Mesothelial cell of epicardium (in vitro differentiated cells): ENCODE results near the gene ROBO1. TPM values are rescaled to one million over a fixed set of nuclear protein-coding genes. Genes with fewer than 3 reads are reported as not detected.

Experiments used
- DNase-seq, 2 experiments: peaks; one replicate each; pipeline ENCODE4 v3.0.0; 2021; ENCODE audit warnings: low spot score in 2 of 2; ENCODE audit not compliant: unreplicated experiment in 2 of 2
- H3K27ac Mint-ChIP-seq: 2 replicates; pipeline ENCODE4 v1.8.0; 2021; ENCODE audit warnings: mixed read lengths
- H3K27me3 Mint-ChIP-seq: 2 replicates; pipeline ENCODE4 v1.8.0; 2021; ENCODE audit warnings: low read depth, mixed read lengths
- H3K36me3 Mint-ChIP-seq: 2 replicates; pipeline ENCODE4 v1.8.0; 2021; ENCODE audit warnings: mixed read lengths
- H3K4me1 Mint-ChIP-seq: 2 replicates; pipeline ENCODE4 v1.8.0; 2021; ENCODE audit warnings: mixed read lengths
- H3K4me3 Mint-ChIP-seq: 2 replicates; pipeline ENCODE4 v1.8.0; 2021; ENCODE audit warnings: mild to moderate bottlenecking, moderate library complexity, mixed read lengths
- H3K9me3 Mint-ChIP-seq: 2 replicates; pipeline ENCODE4 v1.8.0; 2021; ENCODE audit warnings: mixed read lengths
- total RNA-seq: library from RNA; stranded (reverse); gene quantifications from 3 replicates; pipeline ENCODE4 v1.2.1, GENCODE V29; 2021
- TF ChIP-seq, protein P1 (sequence below): fragments of 200-600 bp; sonication (generic); IDR thresholded peaks from one replicate; pipeline ENCODE4 v1.5.0; 2021; ENCODE audit warnings: antibody characterized with exemption; ENCODE audit not compliant: unreplicated experiment

ROBO1 gene
- total RNA-seq, 1 donor from 2014 or later: 143 TPM

DNA sequence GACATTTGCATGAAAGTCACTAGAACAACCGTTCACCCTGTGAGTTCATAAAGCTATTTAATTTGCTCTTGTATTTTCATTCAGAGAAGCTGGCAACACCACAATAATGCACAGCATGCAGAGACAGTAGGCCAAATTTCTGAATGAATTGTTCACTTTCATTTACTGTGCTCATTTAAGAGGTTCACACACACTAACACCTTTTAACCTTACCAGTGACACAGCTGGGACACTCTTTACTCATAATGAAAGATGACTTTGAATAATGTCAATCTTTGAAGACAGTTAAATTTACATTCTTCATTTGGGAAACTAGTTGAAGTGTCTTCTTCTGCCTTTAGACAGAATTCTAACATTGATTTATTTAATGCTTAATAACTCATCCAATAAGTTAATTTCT, 95.7 kb downstream of the ROBO1 start:
- Mint-ChIP-seq H3K4me3 (no peak overlapping the region), H3K27me3 (peaks cover 10% of the 10 kb centered on the region), H3K9me3 (no peaks in the 10 kb centered on the region), H3K27ac (no peak overlapping the region), H3K36me3 (no peaks in the 10 kb centered on the region), H3K4me1 (no peaks in the 10 kb centered on the region)
- no peak for DNase-seq
- TF ChIP-seq, protein P1, sequence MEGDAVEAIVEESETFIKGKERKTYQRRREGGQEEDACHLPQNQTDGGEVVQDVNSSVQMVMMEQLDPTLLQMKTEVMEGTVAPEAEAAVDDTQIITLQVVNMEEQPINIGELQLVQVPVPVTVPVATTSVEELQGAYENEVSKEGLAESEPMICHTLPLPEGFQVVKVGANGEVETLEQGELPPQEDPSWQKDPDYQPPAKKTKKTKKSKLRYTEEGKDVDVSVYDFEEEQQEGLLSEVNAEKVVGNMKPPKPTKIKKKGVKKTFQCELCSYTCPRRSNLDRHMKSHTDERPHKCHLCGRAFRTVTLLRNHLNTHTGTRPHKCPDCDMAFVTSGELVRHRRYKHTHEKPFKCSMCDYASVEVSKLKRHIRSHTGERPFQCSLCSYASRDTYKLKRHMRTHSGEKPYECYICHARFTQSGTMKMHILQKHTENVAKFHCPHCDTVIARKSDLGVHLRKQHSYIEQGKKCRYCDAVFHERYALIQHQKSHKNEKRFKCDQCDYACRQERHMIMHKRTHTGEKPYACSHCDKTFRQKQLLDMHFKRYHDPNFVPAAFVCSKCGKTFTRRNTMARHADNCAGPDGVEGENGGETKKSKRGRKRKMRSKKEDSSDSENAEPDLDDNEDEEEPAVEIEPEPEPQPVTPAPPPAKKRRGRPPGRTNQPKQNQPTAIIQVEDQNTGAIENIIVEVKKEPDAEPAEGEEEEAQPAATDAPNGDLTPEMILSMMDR: no peak

DNA sequence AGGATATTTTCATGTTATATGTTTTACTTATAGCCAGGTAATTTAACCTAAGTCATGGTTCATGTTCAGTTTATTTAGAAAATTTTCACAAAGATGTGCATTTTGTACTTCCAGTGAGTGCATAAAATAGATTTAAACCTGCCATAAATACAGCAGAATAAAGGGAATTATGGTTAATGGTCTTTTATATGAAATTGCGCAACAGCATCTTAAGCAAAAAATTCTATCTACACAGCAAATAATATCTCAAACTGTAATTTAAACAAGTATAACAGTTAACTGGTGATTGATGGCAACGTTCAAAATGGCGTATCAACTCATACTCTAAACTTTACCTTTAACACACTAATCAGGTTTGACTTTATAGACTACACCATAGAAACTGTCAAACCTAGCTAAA, 97.6 kb downstream of the ROBO1 start:
- DNase-seq: no peak
- H3K27ac Mint-ChIP-seq: no peak overlapping the region
- H3K4me3 Mint-ChIP-seq: no peak overlapping the region
- peaks cover 10% of the 10 kb centered on the region for H3K27me3 Mint-ChIP-seq
- TF ChIP-seq, protein P1: no peak
- H3K36me3 Mint-ChIP-seq: no peaks in the 10 kb centered on the region
- no peaks in the 10 kb centered on the region for H3K4me1 Mint-ChIP-seq
- no peaks in the 10 kb centered on the region for H3K9me3 Mint-ChIP-seq

DNA sequence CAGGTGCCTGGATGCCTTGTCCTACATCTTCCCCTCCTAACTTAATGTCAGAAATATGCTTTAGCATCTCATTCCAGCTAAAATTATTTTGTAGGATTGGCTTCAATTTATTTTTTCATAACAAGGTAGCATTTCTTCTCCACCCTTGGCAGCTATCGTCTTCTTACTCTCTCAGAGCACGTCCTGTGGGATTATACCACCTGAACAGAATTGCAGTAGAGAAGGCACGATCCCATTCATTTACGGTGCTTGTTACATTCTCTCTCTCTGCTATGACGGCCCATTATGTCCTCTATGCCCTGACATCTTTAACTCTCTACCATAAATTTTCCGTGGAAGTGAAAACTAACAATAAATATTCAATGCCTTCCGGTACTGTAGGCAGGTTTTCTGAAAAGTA, 103.3 kb downstream of the ROBO1 start:
- H3K4me1 Mint-ChIP-seq: no peaks in the 10 kb centered on the region
- H3K9me3 Mint-ChIP-seq: no peaks in the 10 kb centered on the region
- no peaks in the 10 kb centered on the region for H3K36me3 Mint-ChIP-seq
- TF ChIP-seq, protein P1: no peak
- no peak overlapping the region for H3K27ac Mint-ChIP-seq
- DNase-seq: no peak
- peaks cover 3% of the 10 kb centered on the region for H3K27me3 Mint-ChIP-seq
- H3K4me3 Mint-ChIP-seq: no peak overlapping the region

DNA sequence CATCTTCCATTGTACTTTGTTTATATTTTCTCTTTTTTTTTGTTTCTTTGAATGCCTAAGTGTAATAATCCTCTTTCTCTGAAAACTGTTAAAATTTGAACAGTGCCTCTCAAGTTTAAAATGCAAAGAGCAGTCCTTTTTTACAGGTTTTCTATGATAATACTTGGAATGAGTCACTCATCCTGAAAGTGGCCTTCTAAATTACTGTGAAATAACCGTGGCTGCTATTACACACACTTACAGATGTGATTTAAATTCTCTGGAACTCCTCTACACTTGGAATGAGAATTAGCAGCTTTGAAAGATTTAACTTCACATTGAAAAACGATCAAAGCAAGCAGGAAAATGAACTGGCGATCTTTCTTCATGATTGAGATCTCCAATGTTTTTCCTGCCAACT, 105.9 kb downstream of the ROBO1 start:
- no peaks in the 10 kb centered on the region for H3K36me3 Mint-ChIP-seq
- TF ChIP-seq, protein P1: no peak
- no peaks in the 10 kb centered on the region for H3K9me3 Mint-ChIP-seq
- no peak overlapping the region for H3K4me3 Mint-ChIP-seq
- DNase-seq: no peak
- H3K27ac Mint-ChIP-seq: no peak overlapping the region
- peaks cover 3% of the 10 kb centered on the region for H3K27me3 Mint-ChIP-seq
- no peaks in the 10 kb centered on the region for H3K4me1 Mint-ChIP-seq

DNA sequence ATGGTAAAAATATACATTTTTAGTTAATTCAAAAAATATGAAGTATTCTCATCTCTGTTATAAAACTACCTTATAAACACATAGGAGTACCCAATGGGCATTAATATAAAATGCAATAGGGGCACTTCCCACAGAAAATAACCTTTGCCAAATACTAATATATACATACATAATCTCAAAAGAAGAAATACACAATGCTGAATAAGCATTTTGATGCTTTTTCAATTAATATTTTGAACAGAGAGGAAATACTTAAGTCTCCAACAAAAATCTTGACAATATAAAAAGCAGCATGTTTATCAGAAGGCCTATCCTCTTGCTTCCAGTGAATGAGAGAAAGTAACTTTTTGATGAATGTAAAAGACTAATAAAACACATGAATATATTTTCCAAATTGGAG, 110.7 kb downstream of the ROBO1 start:
- no peak for DNase-seq
- Mint-ChIP-seq H3K9me3 (no peaks in the 10 kb centered on the region), H3K4me1 (no peaks in the 10 kb centered on the region)

DNA sequence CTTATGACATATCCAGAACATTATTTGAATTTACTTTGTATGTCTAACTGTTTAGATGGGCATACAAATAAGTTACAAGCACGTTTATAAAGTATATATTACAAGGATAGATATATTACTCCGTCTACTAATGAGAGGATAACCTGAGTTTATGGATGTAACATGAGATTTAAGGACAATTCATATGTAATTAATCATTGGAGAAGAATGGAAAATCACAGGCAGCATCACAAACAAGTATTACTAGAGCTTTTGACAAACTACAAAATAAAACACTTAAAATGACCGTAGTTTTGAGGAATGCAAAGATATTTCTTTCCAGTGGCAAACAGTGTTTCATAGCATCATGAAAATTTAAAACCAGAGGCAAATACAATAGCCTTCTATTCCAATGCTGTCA, 113.8 kb downstream of the ROBO1 start:
- no peak for DNase-seq
- Mint-ChIP-seq H3K27ac (no peak overlapping the region), H3K4me3 (no peak overlapping the region), H3K9me3 (no peaks in the 10 kb centered on the region), H3K4me1 (no peaks in the 10 kb centered on the region), H3K36me3 (no peaks in the 10 kb centered on the region), H3K27me3 (peaks cover 4% of the 10 kb centered on the region)
- TF ChIP-seq, protein P1: no peak

More for the DNA sequence above, 110.7 kb downstream of the ROBO1 start:
- H3K27ac Mint-ChIP-seq: no peak overlapping the region
- TF ChIP-seq, protein P1: no peak
- no peak overlapping the region for H3K4me3 Mint-ChIP-seq
- no peaks in the 10 kb centered on the region for H3K36me3 Mint-ChIP-seq
- H3K27me3 Mint-ChIP-seq: peaks cover 4% of the 10 kb centered on the region
